Medulla oblongata (tissue), 1 donor: ENCODE results near the gene HOXC9.
A peak's percentile ranks its signal among the peaks of the same experiment; 100 is the strongest.

Source experiments
- DNase-seq: peaks from one replicate; pipeline ENCODE4 v3.0.0-alpha.2; 2015; ENCODE audit errors: extremely low spot score

HOXC9 gene

DNA sequence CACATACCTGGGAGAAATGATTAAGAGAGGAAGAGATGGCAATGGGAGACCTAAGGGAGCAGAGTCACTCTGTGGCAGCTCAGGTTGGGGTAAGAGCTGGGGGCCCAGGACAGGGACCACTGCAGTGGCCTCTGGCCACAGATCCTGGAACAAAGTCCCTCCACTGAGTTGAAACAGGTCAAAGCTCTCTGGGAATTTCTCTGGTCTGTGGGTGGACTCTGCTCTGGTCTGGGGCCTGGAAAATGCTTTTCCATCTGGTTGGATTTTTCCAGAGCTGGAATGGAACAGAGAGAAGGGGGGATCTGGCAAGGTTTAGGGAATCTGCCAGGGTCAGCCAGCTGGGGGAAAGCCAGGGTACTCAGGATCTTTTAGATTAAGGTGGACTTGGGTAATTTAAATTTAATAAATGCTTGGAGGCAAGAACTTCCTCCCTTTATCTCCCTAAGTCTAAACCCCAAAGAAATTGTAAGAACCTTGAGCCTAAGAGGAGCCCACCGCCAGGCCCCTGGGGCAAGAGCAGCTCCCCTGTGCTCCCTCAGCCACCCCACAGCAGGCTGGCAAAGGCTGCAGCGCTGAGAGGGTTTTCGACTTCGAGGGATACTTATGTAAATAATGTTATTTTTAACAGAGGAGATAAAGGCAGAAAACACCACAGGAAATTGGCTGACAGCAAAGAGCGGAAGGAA lies 11.3 kb upstream of the HOXC9 start:
- DNase-seq, result no peak

DNA sequence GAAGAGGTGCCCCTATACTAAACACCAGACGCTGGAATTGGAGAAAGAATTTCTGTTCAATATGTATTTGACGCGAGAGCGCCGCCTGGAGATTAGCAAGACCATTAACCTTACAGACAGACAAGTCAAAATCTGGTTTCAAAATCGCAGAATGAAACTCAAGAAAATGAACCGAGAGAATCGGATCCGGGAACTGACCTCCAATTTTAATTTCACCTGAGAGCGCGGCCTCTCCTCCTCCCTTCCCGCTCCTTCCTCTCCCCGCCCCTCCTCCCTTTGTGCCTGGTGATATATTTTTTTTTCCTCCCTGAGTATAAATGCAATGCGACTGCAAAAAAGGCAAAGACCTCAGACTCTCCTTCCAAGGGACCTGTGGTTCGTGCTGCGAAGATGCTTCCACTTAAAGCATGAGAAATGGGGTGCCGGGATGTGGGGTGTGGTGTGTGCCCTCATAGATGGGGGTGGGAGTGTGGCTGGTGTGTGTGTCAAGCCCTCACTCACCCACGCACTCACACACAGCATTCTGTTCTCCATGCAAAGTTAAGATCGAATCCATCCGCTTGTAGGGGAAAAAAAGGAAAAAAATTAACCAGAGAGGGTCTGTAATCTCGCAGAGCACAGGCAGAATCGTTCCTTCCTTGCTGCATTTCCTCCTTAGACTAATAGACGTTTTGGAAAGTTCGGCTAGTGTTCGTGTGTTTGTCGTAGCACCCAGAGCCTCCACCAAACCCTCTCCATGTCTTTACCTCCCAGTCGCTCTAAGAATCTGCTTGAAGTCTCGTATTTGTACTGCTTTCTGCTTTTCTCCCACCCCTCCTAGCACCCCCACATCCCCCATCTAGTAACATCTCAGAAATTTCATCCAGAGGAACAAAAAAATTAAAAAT lies 10.5 kb upstream of the HOXC9 start:
- DNase-seq, result peak; percentile 60

DNA sequence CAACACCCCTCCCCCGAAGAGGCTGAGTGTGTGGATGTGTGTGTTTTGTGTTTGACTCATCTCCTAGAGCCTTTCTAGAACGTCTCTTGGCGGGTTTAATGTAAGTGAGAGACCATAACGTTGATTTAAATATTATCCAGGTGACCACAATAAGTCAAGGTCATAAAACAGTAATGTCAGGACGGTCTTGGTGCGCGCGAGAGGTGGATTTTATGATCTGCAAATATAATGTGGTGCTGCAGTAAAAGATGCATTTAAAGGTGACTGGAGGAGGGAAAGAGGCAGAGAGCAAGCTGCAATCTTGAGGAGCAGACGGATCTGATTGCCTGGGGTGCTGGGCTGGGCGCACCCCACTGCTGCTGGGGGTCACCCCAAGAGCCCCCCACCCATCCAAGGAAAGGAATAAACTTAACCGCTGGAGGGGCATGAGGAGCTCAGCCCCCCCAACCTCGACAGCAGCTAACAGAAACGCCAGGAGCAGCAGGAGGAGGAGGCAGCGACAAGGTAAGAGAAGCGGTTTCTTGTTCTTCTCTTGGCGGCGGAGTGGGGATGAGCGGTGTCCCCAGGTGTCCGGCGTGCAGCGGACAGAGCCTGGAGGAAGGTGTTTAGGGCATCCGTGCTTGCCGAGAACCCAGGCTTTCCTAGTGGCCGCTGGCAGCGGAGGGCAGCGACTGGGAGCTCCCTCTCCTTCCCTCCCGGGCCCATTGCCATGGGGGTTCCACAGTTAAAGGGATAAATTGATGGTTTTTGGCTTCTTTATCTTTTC lies 9.5 kb upstream of the HOXC9 start:
- no peak for DNase-seq

- peak; percentile 33 for DNase-seq
Measured at GRCh38 chr12:53991077-53991460, 8.9 kb upstream of the HOXC9 start.

DNA sequence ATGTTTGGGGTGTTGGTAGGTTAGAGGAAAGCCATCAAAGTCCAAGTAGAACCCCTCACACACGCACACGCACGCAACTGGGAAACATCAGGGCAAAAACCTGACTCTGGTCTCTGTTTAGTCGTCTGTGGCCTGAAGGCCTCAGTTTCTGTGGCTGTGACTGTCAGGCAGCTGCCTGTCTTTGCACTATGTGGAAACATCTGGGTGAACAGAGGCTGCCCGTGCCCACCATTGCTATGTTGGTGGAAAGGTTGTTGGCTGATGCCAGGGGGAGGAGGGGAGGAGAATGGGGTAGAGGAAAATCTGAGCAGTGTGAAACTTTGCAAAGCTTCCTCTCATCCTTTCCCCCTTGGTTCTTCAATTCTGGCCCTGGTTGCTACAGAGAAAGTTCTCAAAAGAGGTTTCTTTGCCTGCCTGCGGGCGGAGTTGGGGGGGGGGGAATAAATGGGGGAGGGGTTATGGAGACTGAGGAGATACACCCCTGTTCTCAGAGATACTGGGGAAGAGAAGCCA lies 7.5 kb upstream of the HOXC9 start:
- no peak for DNase-seq

- no peak for DNase-seq
Measured at GRCh38 chr12:53993162-53994008, 6.6 kb upstream of the HOXC9 start.

GRCh38 chr12:53994009-53994263 lies 6.0 kb upstream of the HOXC9 start:
- no peak for DNase-seq

DNA sequence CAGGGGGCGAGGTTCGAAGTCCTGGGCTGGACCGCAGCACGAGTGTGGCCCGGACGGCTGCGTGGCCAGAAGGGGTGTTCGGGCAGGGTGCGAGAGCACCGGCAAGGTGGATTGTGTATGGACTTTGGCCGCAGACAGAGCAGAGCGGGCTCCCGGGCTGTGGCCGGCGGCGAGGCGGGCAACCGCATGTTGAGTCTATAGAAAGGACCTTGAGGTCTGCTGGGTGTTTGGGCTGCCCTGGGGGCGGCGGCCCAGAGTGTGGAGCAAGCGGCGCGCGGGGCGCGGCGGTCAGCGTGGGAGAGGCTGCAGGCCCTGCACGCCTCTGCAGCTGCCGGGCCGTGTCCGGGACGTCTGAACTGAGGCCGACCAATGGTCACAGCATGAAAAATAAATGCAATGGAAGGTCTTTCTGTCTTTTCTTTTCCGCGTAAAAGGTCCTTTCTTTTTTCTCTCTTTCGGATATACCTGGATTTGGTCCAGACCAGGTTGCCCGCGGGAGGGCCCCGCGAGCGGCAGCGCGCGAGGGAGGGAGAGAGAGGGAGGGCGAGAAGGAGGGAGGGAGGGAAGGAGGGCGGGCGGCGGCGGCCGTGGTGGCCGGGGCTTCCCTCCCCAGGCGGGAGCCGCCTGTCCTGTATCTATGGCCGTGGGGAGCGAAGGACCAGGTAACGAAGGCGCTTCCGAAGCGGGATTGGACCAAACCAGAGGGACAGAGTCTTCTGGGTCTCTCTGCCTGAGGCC lies 5.5 kb upstream of the HOXC9 start:
- DNase-seq, result no peak

- DNase-seq, result no peak
Measured at GRCh38 chr12:53995002-53995377, 5.0 kb upstream of the HOXC9 start.

DNA sequence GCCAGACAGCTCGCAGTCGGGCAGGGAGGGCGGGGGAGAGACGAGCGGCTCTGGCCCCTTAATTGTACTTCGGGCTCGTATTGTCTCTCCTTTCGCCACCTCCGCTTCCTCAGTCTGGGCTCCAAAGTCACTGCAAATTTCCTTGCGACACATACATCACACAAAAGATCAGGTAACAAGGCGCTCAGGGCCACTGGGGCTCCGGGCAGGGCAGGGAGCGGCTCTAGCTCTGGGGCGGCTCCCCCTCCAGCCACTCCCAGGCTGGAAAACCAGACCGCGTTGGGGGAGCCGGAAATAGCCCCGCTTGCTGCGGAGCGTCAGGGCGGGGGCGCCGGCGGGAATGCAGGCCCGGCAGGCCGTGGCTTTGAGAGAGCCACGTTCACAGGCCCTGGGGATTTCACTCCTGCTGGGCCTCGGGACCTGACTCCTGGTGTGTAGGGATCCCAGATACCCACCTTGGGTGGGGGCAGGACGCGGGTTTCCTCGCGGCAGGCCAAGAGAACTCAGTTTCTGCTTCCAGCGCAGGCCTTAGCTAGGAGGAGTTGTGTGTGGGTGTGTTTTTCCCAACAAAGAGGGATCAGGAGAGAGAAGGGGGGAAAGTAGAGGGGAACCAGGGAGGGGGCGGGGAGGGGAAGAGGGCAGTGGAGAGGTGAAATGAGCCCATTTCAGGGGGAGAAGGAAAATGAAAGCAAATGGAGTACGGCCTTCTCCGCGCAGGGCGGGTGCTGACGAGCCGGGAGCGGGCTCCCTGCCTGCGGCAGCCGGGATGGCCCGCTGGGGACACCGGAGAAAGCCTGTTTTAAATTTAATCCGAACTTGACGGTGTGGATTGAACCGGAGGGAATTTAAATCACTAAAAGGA lies 4.4 kb upstream of the HOXC9 start:
- no peak for DNase-seq

- DNase-seq, result no peak
Measured at GRCh38 chr12:53996240-53997203, 3.4 kb upstream of the HOXC9 start.

DNA sequence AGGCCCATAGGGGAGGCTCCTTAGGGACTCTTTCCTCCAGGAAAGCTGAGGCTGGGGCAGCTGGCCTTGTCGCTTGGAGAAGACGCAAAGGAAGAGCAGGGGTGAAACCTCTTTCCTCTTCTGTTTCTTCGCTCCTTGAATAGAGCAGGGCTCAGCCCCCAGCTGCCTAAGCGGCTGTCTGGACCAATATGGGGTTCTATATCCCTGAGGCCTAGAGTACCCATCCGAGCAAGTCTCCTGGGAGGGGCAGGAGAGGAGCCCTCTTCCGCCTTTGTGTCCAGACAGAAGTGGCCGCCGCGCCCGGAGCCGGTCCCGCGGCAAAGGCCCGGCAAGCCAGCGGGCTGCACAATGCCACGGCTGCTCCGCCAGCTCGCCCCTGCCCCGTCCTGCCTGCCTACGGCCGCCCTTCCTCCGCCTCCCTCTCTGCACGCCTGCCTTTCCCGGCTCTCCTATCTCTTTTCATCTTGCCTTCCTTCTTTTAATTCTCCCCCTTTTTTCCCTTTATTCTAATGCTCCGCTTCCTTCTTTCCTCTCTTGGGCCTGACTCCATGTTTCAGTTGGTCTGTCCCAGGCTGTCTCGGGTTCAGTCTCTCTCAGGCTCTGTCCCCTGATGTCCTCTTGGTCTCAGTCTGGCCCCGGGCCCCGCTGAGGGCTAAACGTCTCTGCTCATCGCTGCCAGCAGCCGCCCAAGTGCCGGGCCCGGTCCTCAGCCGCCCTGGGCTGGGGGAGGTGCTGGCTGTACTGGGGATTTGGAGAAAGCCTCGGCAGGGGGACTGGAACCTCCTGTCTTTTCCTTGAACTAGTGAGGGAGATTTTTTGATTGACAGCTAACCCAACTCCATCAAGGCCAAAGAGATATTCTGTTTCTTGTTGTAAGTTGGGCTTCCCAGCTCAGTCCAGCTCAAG lies 2.5 kb upstream of the HOXC9 start:
- DNase-seq, result no peak

- DNase-seq, result no peak
Measured at GRCh38 chr12:53998110-53998899, 1.7 kb upstream of the HOXC9 start.

DNA sequence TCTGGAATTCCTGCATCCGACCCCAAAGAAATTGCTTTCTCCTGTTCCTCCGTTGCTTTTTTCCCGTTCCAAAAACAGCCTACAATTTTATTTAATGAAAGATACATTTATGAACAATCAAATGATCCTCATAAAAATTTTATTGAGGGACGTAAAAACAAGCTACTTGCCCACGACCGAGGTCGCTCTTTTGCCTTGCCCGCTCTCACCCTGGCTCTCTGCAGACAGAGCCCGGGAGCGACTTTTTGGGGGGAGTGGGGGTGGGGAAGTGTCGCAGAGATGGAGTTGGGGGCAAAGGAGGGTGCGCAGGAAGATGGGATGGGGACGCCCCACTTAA lies 1.1 kb upstream of the HOXC9 start:
- no peak for DNase-seq

DNA sequence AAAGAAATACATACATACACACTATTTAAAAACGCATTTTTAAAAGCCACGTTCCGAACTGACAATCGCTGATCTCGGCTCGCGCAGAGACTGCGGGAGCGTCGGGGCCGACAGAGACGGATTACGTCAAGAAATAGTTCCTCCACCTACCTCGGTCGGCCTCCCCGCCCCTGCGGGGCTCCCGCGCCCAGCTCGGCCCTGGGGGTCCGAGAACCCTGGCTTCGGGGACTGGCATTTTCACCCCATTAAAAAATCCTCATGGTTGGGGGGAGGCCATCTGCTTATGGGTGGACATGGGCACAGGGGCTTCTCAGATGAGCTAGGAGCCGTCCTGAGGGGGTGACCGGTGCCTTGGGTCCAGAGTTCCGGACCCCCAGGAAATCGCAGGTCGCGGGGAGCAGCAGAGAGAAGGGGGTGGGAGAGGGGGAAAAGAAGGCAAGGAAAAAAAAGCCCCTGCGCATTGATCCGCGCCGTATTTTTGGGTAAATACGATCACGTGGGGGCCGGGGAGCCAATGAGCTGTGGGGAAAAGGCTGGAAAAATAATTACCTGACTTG lies 324 bp upstream of the HOXC9 start:
- DNase-seq, result no peak

DNA sequence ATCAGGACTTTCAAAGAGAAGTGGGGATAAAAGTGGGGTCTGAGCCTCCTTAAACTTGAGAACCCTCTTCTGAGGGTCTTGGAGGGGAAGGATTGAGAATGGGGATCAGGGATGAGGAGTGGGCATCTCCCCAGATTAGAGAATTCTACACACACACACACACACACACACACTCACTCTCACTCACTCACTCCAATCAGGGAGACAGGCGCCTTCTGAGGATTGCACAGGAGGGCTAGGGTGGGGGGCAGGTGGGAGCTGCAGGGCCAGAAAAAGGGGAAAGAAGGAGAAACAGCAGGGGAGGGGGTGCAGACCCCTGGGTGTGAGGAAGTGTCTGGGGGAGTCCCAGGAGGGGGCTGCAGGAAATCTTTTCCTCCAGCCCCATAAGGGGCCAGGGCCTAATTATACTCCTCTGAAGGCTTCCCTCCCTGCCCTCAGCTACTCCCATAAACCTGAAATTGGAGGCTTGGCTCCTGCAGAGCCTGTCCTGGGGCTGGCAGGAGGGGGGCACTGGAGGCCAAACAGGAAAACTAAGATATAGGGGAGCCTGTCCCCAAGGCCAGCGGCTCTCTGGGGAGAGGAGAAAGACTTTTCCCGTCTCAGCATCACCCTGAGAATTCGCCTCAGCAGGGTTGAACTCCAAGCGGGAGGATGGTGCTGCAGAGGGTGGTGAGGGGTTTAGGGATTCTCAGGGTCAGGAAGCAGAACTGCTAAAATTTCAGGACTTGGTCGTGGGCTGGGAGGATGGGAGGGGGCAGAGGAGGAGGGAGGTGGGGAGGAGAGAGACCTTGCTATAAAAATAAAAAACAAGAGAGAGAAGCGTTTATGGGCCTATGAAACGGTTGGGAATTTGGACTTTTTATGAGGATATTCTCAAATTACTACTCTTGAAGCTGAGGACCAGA lies 1.6 kb downstream of the HOXC9 start:
- DNase-seq, result no peak
